Measurements from ENCODE around the gene BGN.

Gene BGN

GRCh38 chrX:153494541-153495361, at the start of gene BGN:
TSS of gene BGN (plus strand) at chrX:153494980. CDS start at chrX:153504632, 9,652 bp downstream.
- peak; percentile 39 for DNase-seq

GRCh38 chrX:153445106-153445855, 49.5 kb upstream of the BGN start:
- DNase-seq = no peak

- DNase-seq = no peak
These were observed 48.7 kb upstream of the BGN start, which contains the start of gene TREX2 for GRCh38 chrX:153445856-153446635. TSS of gene TREX2 (minus strand) at chrX:153446056. CDS start at chrX:153445430, 626 bp downstream.

- no peak for DNase-seq
These were observed 48.2 kb upstream of the BGN start for GRCh38 chrX:153446636-153446936.

- DNase-seq = no peak
These were observed 47.7 kb upstream of the BGN start for GRCh38 chrX:153446950-153447580.

- DNase-seq = no peak
These were observed 47.2 kb upstream of the BGN start for GRCh38 chrX:153447581-153447960.

- DNase-seq = no peak
These were observed 46.0 kb upstream of the BGN start for GRCh38 chrX:153448556-153449367.

GRCh38 chrX:153449368-153450113, 45.2 kb upstream of the BGN start:
- no peak for DNase-seq

GRCh38 chrX:153450114-153450948, 44.4 kb upstream of the BGN start:
- DNase-seq = no peak

GRCh38 chrX:153450949-153451277, 43.9 kb upstream of the BGN start:
- DNase-seq = no peak

- DNase-seq = no peak
These were observed 39.8 kb upstream of the BGN start for GRCh38 chrX:153454901-153455550.

GRCh38 chrX:153455571-153455970, 39.2 kb upstream of the BGN start:
- no peak for DNase-seq

- DNase-seq = peak; percentile 26
These were observed 38.6 kb upstream of the BGN start for GRCh38 chrX:153456161-153456560.

GRCh38 chrX:153456704-153457103, 38.1 kb upstream of the BGN start:
- DNase-seq = no peak

GRCh38 chrX:153457136-153457825, 37.5 kb upstream of the BGN start:
- DNase-seq = no peak

GRCh38 chrX:153457827-153458466, 36.8 kb upstream of the BGN start:
- no peak for DNase-seq

GRCh38 chrX:153458476-153458875, 36.3 kb upstream of the BGN start:
- DNase-seq = no peak

- DNase-seq = no peak
These were observed 34.8 kb upstream of the BGN start for GRCh38 chrX:153459986-153460385.

GRCh38 chrX:153460826-153461225, 34.0 kb upstream of the BGN start:
- DNase-seq = peak; percentile 18
